Measurements from ENCODE around the gene LEPROT. TPM values are rescaled to one million over a fixed set of nuclear protein-coding genes. Genes with fewer than 3 reads are reported as not detected.
"Not testable (repeated sequence)": the region's sequence is repeated elsewhere in the genome, so short reads cannot be mapped to it uniquely, and the experiment has no call there.

Gene LEPROT, protein sequence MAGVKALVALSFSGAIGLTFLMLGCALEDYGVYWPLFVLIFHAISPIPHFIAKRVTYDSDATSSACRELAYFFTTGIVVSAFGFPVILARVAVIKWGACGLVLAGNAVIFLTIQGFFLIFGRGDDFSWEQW
- 31.0 and 33.7 TPM in 2 replicates for total RNA-seq
- long read RNA-seq, full-length matches to known transcripts: 64 of 77 reads
- long read RNA-seq, partial matches to known transcripts: 12 of 77 reads
- long read RNA-seq, other reads (novel, unspliced or antisense): 1 of 77 reads

DNA sequence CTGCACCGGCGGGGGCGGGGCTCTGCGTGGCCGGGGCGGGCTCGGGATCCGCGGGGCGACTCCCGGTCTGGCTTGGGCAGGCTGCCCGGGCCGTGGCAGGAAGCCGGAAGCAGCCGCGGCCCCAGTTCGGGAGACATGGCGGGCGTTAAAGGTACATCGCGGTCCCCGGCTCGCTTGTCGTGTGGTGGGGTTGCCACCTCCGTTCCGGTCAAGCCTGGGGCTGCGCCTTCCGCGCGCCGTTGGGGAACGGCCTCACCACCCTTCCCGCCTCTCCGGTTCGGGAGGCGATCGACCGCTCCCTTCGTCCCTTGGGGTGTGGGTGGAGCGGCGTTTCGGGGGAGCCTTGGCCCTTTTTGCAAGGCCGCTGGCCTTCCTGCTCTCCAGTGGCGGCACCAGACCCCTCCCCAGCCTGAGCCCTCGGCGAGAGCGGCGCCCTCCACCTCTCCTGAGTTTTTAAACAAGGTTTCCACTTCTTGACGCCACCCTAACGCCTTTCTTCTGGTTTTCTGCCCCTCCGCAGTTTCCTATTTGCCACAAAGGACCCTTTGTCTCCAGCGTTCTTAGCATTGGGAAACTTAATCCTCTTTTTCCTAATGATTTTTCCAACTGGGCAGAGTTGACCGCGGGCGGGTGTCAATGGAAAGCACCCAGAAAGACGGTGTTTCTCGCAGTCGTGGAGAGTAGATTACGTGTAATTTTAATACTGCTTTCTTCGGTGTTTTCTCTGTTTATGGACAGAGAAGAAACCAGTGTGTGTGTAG, at the start of gene LEPROT, which contains the start of gene LEPR:
Gene LEPROT, plus strand, starts transcription at position 79 of the 761 bp plus-strand sequence. Its CDS starts 57 bp downstream, at position 136.
Gene LEPR, plus strand, starts transcription at position 79 of the 761 bp plus-strand sequence. CDS start 144,898 bp downstream, outside the sequence.
- Mint-ChIP-seq H3K9me3 (no peaks in the 10 kb centered on the region), H3K27me3 (ENCODE audit: low read depth) (peaks cover 17% of the 10 kb centered on the region), H3K4me3 (no peak within 1 kb of the TSS), H3K4me1 (peaks cover 19% of the 10 kb centered on the region), H3K27ac (ENCODE audit: unreplicated experiment) (peak within 1 kb of the TSS; percentile 84), H3K36me3 (ENCODE audit: low read depth) (peaks cover 8% of the 10 kb centered on the region)
- TF ChIP-seq, protein P1, sequence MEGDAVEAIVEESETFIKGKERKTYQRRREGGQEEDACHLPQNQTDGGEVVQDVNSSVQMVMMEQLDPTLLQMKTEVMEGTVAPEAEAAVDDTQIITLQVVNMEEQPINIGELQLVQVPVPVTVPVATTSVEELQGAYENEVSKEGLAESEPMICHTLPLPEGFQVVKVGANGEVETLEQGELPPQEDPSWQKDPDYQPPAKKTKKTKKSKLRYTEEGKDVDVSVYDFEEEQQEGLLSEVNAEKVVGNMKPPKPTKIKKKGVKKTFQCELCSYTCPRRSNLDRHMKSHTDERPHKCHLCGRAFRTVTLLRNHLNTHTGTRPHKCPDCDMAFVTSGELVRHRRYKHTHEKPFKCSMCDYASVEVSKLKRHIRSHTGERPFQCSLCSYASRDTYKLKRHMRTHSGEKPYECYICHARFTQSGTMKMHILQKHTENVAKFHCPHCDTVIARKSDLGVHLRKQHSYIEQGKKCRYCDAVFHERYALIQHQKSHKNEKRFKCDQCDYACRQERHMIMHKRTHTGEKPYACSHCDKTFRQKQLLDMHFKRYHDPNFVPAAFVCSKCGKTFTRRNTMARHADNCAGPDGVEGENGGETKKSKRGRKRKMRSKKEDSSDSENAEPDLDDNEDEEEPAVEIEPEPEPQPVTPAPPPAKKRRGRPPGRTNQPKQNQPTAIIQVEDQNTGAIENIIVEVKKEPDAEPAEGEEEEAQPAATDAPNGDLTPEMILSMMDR (conservative IDR thresholded peaks at IDR 0.05): no peak
- no peak for DNase-seq (ENCODE audit: low read depth, low spot score)

DNA sequence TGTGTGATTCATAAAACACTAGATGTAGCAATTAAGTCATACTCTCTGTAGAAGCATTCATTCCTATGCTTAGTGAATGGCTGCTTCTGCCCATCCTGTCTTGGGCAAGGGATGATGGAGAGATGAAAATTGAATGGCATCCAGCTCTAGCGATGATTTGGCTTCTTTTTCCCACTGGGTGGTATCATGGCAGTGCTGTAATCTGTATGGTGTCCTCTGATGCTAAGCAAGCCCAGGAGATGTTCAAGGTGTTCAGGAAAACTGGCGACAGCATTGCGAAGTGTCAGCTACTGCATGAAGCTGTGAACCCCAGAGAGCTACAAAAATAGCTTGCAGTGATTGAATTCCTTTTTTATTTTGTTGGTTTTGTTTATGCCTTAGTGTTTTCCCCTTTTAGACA, 48.9 kb upstream of the LEPROT start:
- DNase-seq (ENCODE audit: low read depth, low spot score): no peak
- Mint-ChIP-seq H3K36me3 (ENCODE audit: low read depth) (no peaks in the 10 kb centered on the region), H3K4me1 (no peaks in the 10 kb centered on the region), H3K27ac (ENCODE audit: unreplicated experiment) (no peak overlapping the region), H3K4me3 (no peak overlapping the region), H3K27me3 (ENCODE audit: low read depth) (peaks cover 8% of the 10 kb centered on the region), H3K9me3 (peaks cover 3% of the 10 kb centered on the region)
- TF ChIP-seq, protein P1 (conservative IDR thresholded peaks at IDR 0.05): no peak

DNA sequence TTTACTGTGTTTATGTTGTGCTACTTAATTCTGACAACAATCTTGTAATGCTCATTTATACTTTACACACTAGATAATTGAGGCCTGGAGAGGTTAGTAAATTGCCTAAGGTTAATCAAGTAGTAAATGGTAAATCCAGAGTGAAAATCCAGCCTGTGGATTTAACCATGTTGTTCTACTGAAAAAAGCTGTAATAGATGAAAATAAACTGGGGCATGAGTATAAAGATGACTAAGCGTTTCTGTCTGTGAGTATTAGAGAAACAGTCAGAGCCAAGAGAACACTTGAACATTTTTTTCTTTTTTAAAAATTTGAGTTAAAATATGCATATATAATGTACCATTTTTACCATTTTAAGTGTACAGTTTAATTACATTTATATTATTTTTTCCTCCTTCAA, 47.9 kb upstream of the LEPROT start:
- Mint-ChIP-seq H3K4me3 (no peak overlapping the region), H3K27me3 (ENCODE audit: low read depth) (peaks cover 8% of the 10 kb centered on the region), H3K4me1 (no peaks in the 10 kb centered on the region), H3K9me3 (peaks cover 3% of the 10 kb centered on the region), H3K36me3 (ENCODE audit: low read depth) (no peaks in the 10 kb centered on the region), H3K27ac (ENCODE audit: unreplicated experiment) (no peak overlapping the region)
- TF ChIP-seq, protein P1 (conservative IDR thresholded peaks at IDR 0.05): no peak
- DNase-seq (ENCODE audit: low read depth, low spot score): no peak

DNA sequence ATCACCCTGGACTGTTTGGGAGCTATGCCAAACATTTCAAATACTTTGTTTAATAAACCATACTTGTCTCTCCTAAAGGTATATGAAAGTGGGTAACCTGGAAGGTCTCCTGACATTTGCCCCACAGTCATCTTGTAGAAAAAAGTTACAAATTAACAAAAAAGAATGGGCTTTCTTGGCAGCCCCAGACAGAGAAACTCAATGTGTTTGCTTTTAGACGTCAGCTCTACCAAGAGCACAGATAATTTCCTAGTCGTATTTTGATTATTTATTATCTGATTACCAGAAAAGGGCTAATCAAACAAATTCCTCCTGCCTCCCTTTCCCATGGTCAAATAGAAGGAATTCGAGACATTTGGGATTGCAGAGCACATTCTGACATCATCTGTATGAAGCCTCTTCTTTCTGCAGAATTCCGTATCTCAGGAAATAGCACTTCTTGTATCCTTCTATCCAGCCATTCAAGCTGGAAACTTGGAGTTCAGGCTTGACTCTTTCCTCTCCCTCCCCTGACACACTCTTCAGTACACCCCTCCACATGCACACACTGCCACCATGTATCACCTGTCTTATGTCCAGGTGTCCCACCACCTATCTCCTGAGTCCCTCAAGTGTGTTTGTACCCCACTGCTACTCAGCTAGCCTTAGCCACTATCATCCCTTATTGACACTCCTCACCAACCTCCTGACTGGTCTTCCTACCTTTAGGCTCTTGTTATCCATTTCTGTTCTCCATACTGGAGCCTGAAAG, 42.8 kb upstream of the LEPROT start:
- Mint-ChIP-seq H3K4me3 (no peak overlapping the region), H3K9me3 (peaks cover 3% of the 10 kb centered on the region), H3K4me1 (no peaks in the 10 kb centered on the region), H3K27ac (ENCODE audit: unreplicated experiment) (no peak overlapping the region), H3K36me3 (ENCODE audit: low read depth) (peaks cover 2% of the 10 kb centered on the region), H3K27me3 (ENCODE audit: low read depth) (peaks cover 5% of the 10 kb centered on the region)
- TF ChIP-seq, protein P1 (conservative IDR thresholded peaks at IDR 0.05): no peak
- DNase-seq (ENCODE audit: low read depth, low spot score): no peak

DNA sequence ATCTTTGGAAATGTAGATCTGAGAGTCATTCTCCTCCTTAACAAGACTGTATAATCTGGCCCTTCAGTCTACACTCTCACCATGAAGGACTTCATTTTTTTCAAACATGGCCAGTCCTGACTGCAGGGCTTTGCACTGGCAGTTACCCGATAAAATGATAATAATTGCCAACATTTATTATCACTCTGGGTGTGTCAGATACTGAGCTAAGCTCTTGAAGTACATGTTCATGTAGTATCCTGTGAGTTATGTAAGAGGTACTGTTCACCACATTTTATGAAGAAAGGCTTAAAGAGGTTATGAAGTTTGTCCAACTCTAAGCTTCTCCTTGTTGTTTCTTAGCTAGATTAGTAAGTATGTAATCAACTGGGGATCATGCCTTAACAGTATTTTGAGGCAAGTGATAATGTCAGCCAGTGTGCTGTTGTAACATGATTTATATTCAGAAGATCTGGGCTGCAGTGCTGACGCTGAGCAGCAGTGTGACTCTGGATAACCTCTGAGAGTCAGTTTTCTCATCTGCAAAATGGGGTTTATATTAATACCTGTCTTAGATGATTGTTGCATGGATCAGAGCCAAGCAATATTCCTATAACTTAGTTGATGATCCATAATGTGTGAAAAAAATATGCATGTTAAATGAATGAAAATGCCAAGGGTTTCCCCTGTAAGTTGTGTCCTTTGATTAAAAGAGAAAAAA, 42.1 kb upstream of the LEPROT start:
- DNase-seq (ENCODE audit: low read depth, low spot score): no peak
- Mint-ChIP-seq H3K27me3 (ENCODE audit: low read depth) (peaks cover 5% of the 10 kb centered on the region), H3K4me1 (no peaks in the 10 kb centered on the region), H3K9me3 (peaks cover 3% of the 10 kb centered on the region), H3K27ac (ENCODE audit: unreplicated experiment) (no peak overlapping the region), H3K36me3 (ENCODE audit: low read depth) (peaks cover 2% of the 10 kb centered on the region), H3K4me3 (no peak overlapping the region)
- TF ChIP-seq, protein P1 (conservative IDR thresholded peaks at IDR 0.05): no peak

DNA sequence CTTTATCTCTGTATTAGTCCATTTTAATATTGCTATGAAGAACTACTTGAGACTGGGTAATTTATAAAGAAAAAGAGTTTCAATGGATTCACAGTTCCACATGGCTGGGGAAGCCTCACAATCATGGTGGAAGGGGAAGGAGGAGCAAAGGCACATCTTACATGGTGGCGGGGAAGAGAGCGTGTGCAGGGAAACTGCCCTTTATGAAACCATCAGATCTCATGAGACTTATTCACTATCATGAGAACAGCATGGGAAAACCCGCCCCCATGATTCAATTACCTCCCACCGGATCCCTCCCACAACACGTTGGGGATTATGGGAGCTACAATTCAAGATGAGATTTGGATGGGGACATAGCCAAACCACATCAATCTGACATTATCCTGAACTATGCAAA, 36.0 kb upstream of the LEPROT start:
- not testable (repeated sequence) for H3K9me3 Mint-ChIP-seq; DNase-seq (ENCODE audit: low read depth, low spot score); H3K27me3 Mint-ChIP-seq (ENCODE audit: low read depth); H3K27ac Mint-ChIP-seq (ENCODE audit: unreplicated experiment); H3K4me3 Mint-ChIP-seq; H3K4me1 Mint-ChIP-seq; H3K36me3 Mint-ChIP-seq (ENCODE audit: low read depth)

All from neural crest cell (in vitro differentiated cells).